ENCODE data around the gene METTL17. TPM values are rescaled to one million over a fixed set of nuclear protein-coding genes. Genes with fewer than 3 reads are reported as not detected.

The METTL17 gene
- total RNA-seq, 1 donor from 2014 or later: 94.7 TPM

GRCh38 chr14:20997564-20997963 is 7.8 kb downstream of the METTL17 start:
- H3K27ac Mint-ChIP-seq: no peak overlapping the region
- H3K4me3 Mint-ChIP-seq: no peak overlapping the region
- no peaks in the 10 kb centered on the region for H3K9me3 Mint-ChIP-seq
- intact Hi-C loops (cut with micrococcal nuclease): no loop called here
- DNase-seq (no peak), ATAC-seq (ENCODE audit: low read depth) (no peak)
- peaks cover 51% of the 10 kb centered on the region for H3K36me3 Mint-ChIP-seq (ENCODE audit: low read depth)
- TF ChIP-seq CTCF (IDR thresholded peaks at IDR 0.05): no peak
- ChIA-PET POLR2A (interaction anchor here (0.6 kb wide), 1 partner anchor 11 kb away, joined by 3 read pairs; no protein-coding TSS in a partner anchor), CTCF (interaction anchor here (1.0 to 1.6 kb wide), 5 partner anchors 15 to 95 kb away, joined by 3 to 8 read pairs (median 3); no protein-coding TSS in a partner anchor)
- no peaks in the 10 kb centered on the region for H3K27me3 Mint-ChIP-seq
- no peaks in the 10 kb centered on the region for H3K4me1 Mint-ChIP-seq

GRCh38 chr14:20998139-20998538 is 8.4 kb downstream of the METTL17 start:
- TF ChIP-seq CTCF (IDR thresholded peaks at IDR 0.05): no peak
- H3K27ac Mint-ChIP-seq: no peak overlapping the region
- ChIA-PET POLR2A (no interaction called here), CTCF (interaction anchor here (1.1 to 1.8 kb wide), 4 partner anchors 14 to 94 kb away, joined by 3 to 8 read pairs (median 4); no protein-coding TSS in a partner anchor)
- intact Hi-C loops (cut with micrococcal nuclease): no loop called here
- no peaks in the 10 kb centered on the region for H3K27me3 Mint-ChIP-seq
- peaks cover 46% of the 10 kb centered on the region for H3K36me3 Mint-ChIP-seq (ENCODE audit: low read depth)
- H3K9me3 Mint-ChIP-seq: no peaks in the 10 kb centered on the region
- DNase-seq (no peak), ATAC-seq (ENCODE audit: low read depth) (no peak)
- H3K4me1 Mint-ChIP-seq: no peaks in the 10 kb centered on the region
- H3K4me3 Mint-ChIP-seq: no peak overlapping the region

- POLR2A ChIA-PET: no interaction called here
- TF ChIP-seq CTCF (IDR thresholded peaks at IDR 0.05): no peak
- no peak within 1 kb of the TSS for H3K27ac Mint-ChIP-seq
These were observed 9.0 kb downstream of the METTL17 start, which contains the start of gene SLC39A2 for GRCh38 chr14:20998674-20999366. SLC39A2 (plus strand) TSS chr14:20999293; CDS start chr14:20999447, 154 bp downstream.

GRCh38 chr14:20999591-20999990 is 9.8 kb downstream of the METTL17 start:
- H3K27me3 Mint-ChIP-seq: no peaks in the 10 kb centered on the region
- H3K4me3 Mint-ChIP-seq: no peak overlapping the region
- ChIA-PET CTCF (interaction anchor here (1.8 kb wide), 1 partner anchor 93 kb away, joined by 6 read pairs; no protein-coding TSS in a partner anchor), POLR2A (no interaction called here)
- no peaks in the 10 kb centered on the region for H3K4me1 Mint-ChIP-seq
- H3K36me3 Mint-ChIP-seq (ENCODE audit: low read depth): peaks cover 33% of the 10 kb centered on the region
- H3K9me3 Mint-ChIP-seq: no peaks in the 10 kb centered on the region
- TF ChIP-seq CTCF (IDR thresholded peaks at IDR 0.05): no peak
- intact Hi-C loops (cut with micrococcal nuclease): no loop called here
- no peak for ATAC-seq (ENCODE audit: low read depth)
- H3K27ac Mint-ChIP-seq: no peak overlapping the region
- DNase-seq: no peak

More at GRCh38 chr14:20998674-20999366, 9.0 kb downstream of the METTL17 start, which contains the start of gene SLC39A2:
- DNase-seq (no peak), ATAC-seq (ENCODE audit: low read depth) (no peak)
- H3K4me1 Mint-ChIP-seq: no peaks in the 10 kb centered on the region
- H3K9me3 Mint-ChIP-seq: no peaks in the 10 kb centered on the region
- H3K36me3 Mint-ChIP-seq (ENCODE audit: low read depth): peaks cover 40% of the 10 kb centered on the region
- no peaks in the 10 kb centered on the region for H3K27me3 Mint-ChIP-seq
- H3K4me3 Mint-ChIP-seq: no peak within 1 kb of the TSS
- CTCF ChIA-PET: interaction anchor here (1.1 to 1.8 kb wide), 4 partner anchors 13 to 93 kb away, joined by 3 to 8 read pairs (median 4); no protein-coding TSS in a partner anchor
- intact Hi-C loops (cut with micrococcal nuclease): no loop called here

GRCh38 chr14:21001218-21001617 is 11.4 kb downstream of the METTL17 start:
- DNase-seq (no peak), ATAC-seq (ENCODE audit: low read depth) (no peak)
- intact Hi-C loops (cut with micrococcal nuclease): no loop called here
- Mint-ChIP-seq H3K27me3 (no peaks in the 10 kb centered on the region), H3K4me3 (no peak overlapping the region), H3K4me1 (no peaks in the 10 kb centered on the region), H3K9me3 (no peaks in the 10 kb centered on the region), H3K27ac (no peak overlapping the region), H3K36me3 (ENCODE audit: low read depth) (peaks cover 16% of the 10 kb centered on the region)
- ChIA-PET POLR2A (interaction anchor here (0.6 kb wide), 1 partner anchor 478 kb away, joined by 6 read pairs; no protein-coding TSS in a partner anchor), CTCF (interaction anchor here (1.4 kb wide), 1 partner anchor 13 kb away, joined by 5 read pairs; no protein-coding TSS in a partner anchor)
- no peak for TF ChIP-seq CTCF (IDR thresholded peaks at IDR 0.05)

All from activated B cell treated with CpG ODN at 0.5 μM for 24 hours (primary cell).